Spinal cord (tissue), 10 donors: ENCODE measurements around the gene TUBB3. TPM values are rescaled to one million over a fixed set of nuclear protein-coding genes. Genes with fewer than 3 reads are reported as not detected.
A peak's percentile ranks its signal among the peaks of the same experiment; 100 is the strongest.
"Not testable (repeated sequence)": the region's sequence is repeated elsewhere in the genome, so short reads cannot be mapped to it uniquely, and the experiment has no call there.

ENCODE experiments used
- DNase-seq, 6 donors: peaks; one replicate each; pipeline versions ENCODE4 v3.0.0 to v3.0.0-alpha.2; 2013 to 2015; ENCODE audit warnings: low spot score in 6 of 6, low read depth in 4 of 6
- H3K27ac ChIP-seq: one replicate; pipeline ENCODE4 v1.5.1; 2013; ENCODE audit warnings: low read depth, low read length, control low read depth
- H3K27me3 ChIP-seq: one replicate; pipeline ENCODE4 v1.6.1; 2013; ENCODE audit warnings: low read length; ENCODE audit not compliant: control insufficient read depth, insufficient read depth
- H3K36me3 ChIP-seq: one replicate; pipeline ENCODE4 v1.6.1; 2013; ENCODE audit warnings: low read length; ENCODE audit not compliant: control insufficient read depth, insufficient read depth
- H3K4me1 ChIP-seq: one replicate; pipeline ENCODE4 v1.6.1; 2013; ENCODE audit warnings: low read length; ENCODE audit not compliant: control insufficient read depth, insufficient read depth
- H3K4me3 ChIP-seq: one replicate; pipeline ENCODE4 v1.5.1; 2013; ENCODE audit warnings: low read depth, low read length, control low read depth
- H3K9me3 ChIP-seq: one replicate; pipeline ENCODE4 v1.6.1; 2013; ENCODE audit warnings: low read length; ENCODE audit not compliant: control insufficient read depth, insufficient read depth
- WGBS: methylation state at CpG from one replicate; pipeline ENCODE4 v1.1.5; 2013; ENCODE audit warnings: missing lambda C conversion rate; ENCODE audit not compliant: insufficient coverage; 5-methylcytosine and 5-hydroxymethylcytosine counted together
- polyA plus RNA-seq, 2 donors: library from polyadenylated mRNA; unstranded; fragments of 120-200 nt; gene quantifications; one replicate each; pipeline ENCODE4 v1.2.1, GENCODE V29; 2013; ENCODE audit not compliant: insufficient read length in 2 of 2
- total RNA-seq, 2 donors: library from RNA; depleted of rRNA in 1 of 2; stranded (reverse); fragments of 120-200 nt in 1 of 2; fragments of >200 nt in 1 of 2; gene quantifications; one replicate each; pipeline versions ENCODE4 v1.2.3 to v1.2.4, GENCODE V29; 2013 to 2014
- donor health status: healthy.

TUBB3 gene
- total and polyA plus RNA-seq, 4 donors, result 309 to 1,105 (median 842) TPM

GRCh38 chr16:89908236-89908635 lies 14.9 kb upstream of the TUBB3 start:
- no peak for DNase-seq
- Histone ChIP-seq H3K27me3 (no peaks in the 10 kb centered on the region), H3K27ac (no peak overlapping the region), H3K4me3 (no peak overlapping the region), H3K9me3 (no peaks in the 10 kb centered on the region), H3K4me1 (peaks cover 21% of the 10 kb centered on the region), H3K36me3 (peaks cover 97% of the 10 kb centered on the region)
- WGBS, result 75% methylated on average over 4 of the region's 4 CpGs

- Histone ChIP-seq H3K4me1 (peaks cover 23% of the 10 kb centered on the region), H3K4me3 (no peak overlapping the region), H3K36me3 (peaks cover 94% of the 10 kb centered on the region), H3K27ac (peak overlapping the region; percentile 6), H3K9me3 (no peaks in the 10 kb centered on the region), H3K27me3 (no peaks in the 10 kb centered on the region)
- WGBS, result 35% methylated on average over 47 of the region's 47 CpGs
- peak in 3 of 6 donors; percentile 24 to 86 (median 75) for DNase-seq
Measured at GRCh38 chr16:89909777-89910716, 13.1 kb upstream of the TUBB3 start.

GRCh38 chr16:89910717-89911354 lies 12.3 kb upstream of the TUBB3 start:
- Histone ChIP-seq H3K4me3 (no peak overlapping the region), H3K36me3 (peaks cover 93% of the 10 kb centered on the region), H3K27ac (no peak overlapping the region), H3K27me3 (no peaks in the 10 kb centered on the region), H3K4me1 (peaks cover 31% of the 10 kb centered on the region), H3K9me3 (no peaks in the 10 kb centered on the region)
- 92% methylated on average over 25 of the region's 27 CpGs for WGBS
- no peak for DNase-seq

GRCh38 chr16:89911375-89911774 lies 11.8 kb upstream of the TUBB3 start:
- Histone ChIP-seq H3K9me3 (no peaks in the 10 kb centered on the region), H3K36me3 (peaks cover 89% of the 10 kb centered on the region), H3K27ac (no peak overlapping the region), H3K4me1 (peaks cover 33% of the 10 kb centered on the region), H3K4me3 (no peak overlapping the region), H3K27me3 (no peaks in the 10 kb centered on the region)
- WGBS, result 94% methylated on average over 6 of the region's 14 CpGs
- no peak for DNase-seq

- 94% methylated on average over 13 of the region's 13 CpGs for WGBS
- no peak overlapping the region for H3K4me3 ChIP-seq
- H3K4me1 ChIP-seq, result peaks cover 34% of the 10 kb centered on the region
- no peak for DNase-seq
- no peaks in the 10 kb centered on the region for H3K27me3 ChIP-seq
- H3K27ac ChIP-seq, result no peak overlapping the region
- no peaks in the 10 kb centered on the region for H3K9me3 ChIP-seq
- peaks cover 81% of the 10 kb centered on the region for H3K36me3 ChIP-seq
Measured at GRCh38 chr16:89912143-89912542, 11.0 kb upstream of the TUBB3 start.

- WGBS, result 90% methylated on average over 12 of the region's 14 CpGs
- Histone ChIP-seq H3K27ac (no peak overlapping the region), H3K9me3 (no peaks in the 10 kb centered on the region), H3K4me1 (peaks cover 39% of the 10 kb centered on the region), H3K36me3 (peaks cover 76% of the 10 kb centered on the region), H3K27me3 (no peaks in the 10 kb centered on the region), H3K4me3 (no peak overlapping the region)
- DNase-seq, result no peak
Measured at GRCh38 chr16:89912627-89913026, 10.5 kb upstream of the TUBB3 start.

GRCh38 chr16:89913408-89914387 lies 9.4 kb upstream of the TUBB3 start:
- peaks cover 66% of the 10 kb centered on the region for H3K36me3 ChIP-seq

GRCh38 chr16:89914642-89915285 lies 8.4 kb upstream of the TUBB3 start:
- peaks cover 62% of the 10 kb centered on the region for H3K36me3 ChIP-seq
- not testable (repeated sequence) for H3K27me3 ChIP-seq, H3K4me3 ChIP-seq, H3K27ac ChIP-seq, H3K9me3 ChIP-seq, DNase-seq
- H3K4me1 ChIP-seq, result peaks cover 51% of the 10 kb centered on the region
- 58% methylated on average over 7 of the region's 11 CpGs for WGBS

More at GRCh38 chr16:89913408-89914387, 9.4 kb upstream of the TUBB3 start:
- Histone ChIP-seq H3K4me3 (no peak overlapping the region), H3K27ac (no peak overlapping the region), H3K27me3 (no peaks in the 10 kb centered on the region), H3K9me3 (no peaks in the 10 kb centered on the region), H3K4me1 (peaks cover 49% of the 10 kb centered on the region)
- 90% methylated on average over 30 of the region's 30 CpGs for WGBS
- DNase-seq, result no peak
